Right lobe of liver (tissue), 6 donors: ENCODE results near the gene POR. TPM values are rescaled to one million over a fixed set of nuclear protein-coding genes. Genes with fewer than 3 reads are reported as not detected.

Source experiments
- ATAC-seq, 4 donors: fragments of 200-7000 bp; cut with Tn5 transposase; one replicate each; pipeline ENCODE4 v1.9.1; 2020; ENCODE audit warnings: mild to moderate bottlenecking in 4 of 4, moderate library complexity in 4 of 4
- DNase-seq, 3 donors: peaks; one replicate each; pipeline ENCODE4 v3.0.0-alpha.2; 2020
- H3K27ac ChIP-seq, 3 donors: fragments of 200-600 bp; one replicate each; pipeline ENCODE4 v1.8.0; 2022
- H3K27me3 ChIP-seq, 2 donors: fragments of 200-600 bp; one replicate each; pipeline ENCODE4 v1.8.0; 2022
- H3K36me3 ChIP-seq, 4 donors: fragments of 200-600 bp; sonication (generic) in 1 of 4; one replicate each; pipeline versions ENCODE4 v1.5.1 to v1.8.0; 2017 to 2022; ENCODE audit warnings: control low read depth in 1 of 4
- H3K4me1 ChIP-seq, 4 donors: fragments of 200-600 bp; sonication (generic) in 1 of 4; one replicate each; pipeline versions ENCODE4 v1.5.1 to v1.8.0; 2017 to 2022; ENCODE audit warnings: control low read depth in 1 of 4
- H3K4me3 ChIP-seq, 3 donors: fragments of 200-600 bp; one replicate each; pipeline ENCODE4 v1.8.0; 2022
- H3K9me3 ChIP-seq, 4 donors: fragments of 200-600 bp; sonication (generic) in 1 of 4; one replicate each; pipeline versions ENCODE4 v1.5.1 to v1.8.0; 2017 to 2022; ENCODE audit warnings: control low read depth in 1 of 4
- CTCF ChIP-seq, 4 donors: fragments of 200-600 bp in 3 of 4; fragments of 450-650 bp in 1 of 4; IDR thresholded peaks; one replicate each; pipeline versions ENCODE4 v1.5.1 to v1.8.0; 2016 to 2022; ENCODE audit warnings: antibody characterized with exemption in 4 of 4, mild to moderate bottlenecking in 2 of 4
- POLR2A ChIP-seq: fragments of 450-650 bp; IDR thresholded peaks from one replicate; pipeline ENCODE4 v1.6.1; 2017; ENCODE audit warnings: antibody characterized with exemption, mild to moderate bottlenecking
- WGBS: methylation state at CpG from one replicate; pipeline ENCODE4 v1.1.6; 2018; ENCODE audit warnings: low coverage, low lambda C conversion rate; ENCODE audit not compliant: insufficient coverage; ENCODE audit errors: missing lambda C conversion rate; 5-methylcytosine and 5-hydroxymethylcytosine counted together
- intact Hi-C, 2 donors: fragments of 100-400 bp; cut with DNase I; formaldehyde crosslinking; loops; one replicate each; pipeline versions ENCODE4 v1.11.2 to v1.14.1; 2022
- total RNA-seq, 6 experiments: library from RNA; depleted of rRNA in 2 of 6; stranded (reverse); fragments of >200 nt in 2 of 6; fragmentation: NEBNext Ultra II Directional in 3 of 6; extraction: Animal tissue kit (Norgen Biotek cat#: 25700) in 3 of 6; gene quantifications; one replicate each; pipeline versions ENCODE4 v1.1.0 to v1.2.4, GENCODE V29; 2016 to 2023
- donor health status: DM: no; HTN: yes; CAD: no.
- donor health status: DM: no; HTN: no; CAD: no.
- donor health status: DM: no; HTN: no; CAD: no.
- donor health status: DM: no; HTN: yes; CAD: no.
- donor health status: DM: no; HTN: yes; CAD: no.

POR gene
- total RNA-seq, 6 experiments from 2014 or later: 370 to 1,042 (median 725) TPM

- ATAC-seq (peak in 1 of 4 donors; percentile 3), DNase-seq (no peak)
- H3K27ac ChIP-seq: peak overlapping the region; percentile 15 to 96 (median 57)
- no peak overlapping the region for H3K4me3 ChIP-seq
- 49% methylated on average over 13 of the region's 15 CpGs for WGBS
- H3K36me3 ChIP-seq: peaks cover 0 to 39% (median 13%) of the 10 kb centered on the region in 4 donors
- H3K4me1 ChIP-seq: peaks cover 0 to 80% (median 20%) of the 10 kb centered on the region in 4 donors
- no peaks in the 10 kb centered on the region for H3K27me3 ChIP-seq
- no peaks in the 10 kb centered on the region for H3K9me3 ChIP-seq
- TF ChIP-seq POLR2A (no peak), CTCF (IDR thresholded peaks at IDR 0.05) (no peak)
- intact Hi-C loops: no loop called here
Measured at GRCh38 chr7:75950111-75950681, 35.2 kb downstream of the POR start.

GRCh38 chr7:75951506-75951905, 36.6 kb downstream of the POR start:
- Histone ChIP-seq H3K27ac (peak overlapping the region; percentile 15 to 96 (median 57)), H3K9me3 (no peaks in the 10 kb centered on the region), H3K36me3 (peaks cover 0 to 52% (median 22%) of the 10 kb centered on the region in 4 donors), H3K4me3 (no peak overlapping the region), H3K27me3 (no peaks in the 10 kb centered on the region), H3K4me1 (peaks cover 0 to 80% (median 16%) of the 10 kb centered on the region in 4 donors)
- peak; percentile 35 to 77 (median 45) for ATAC-seq
- intact Hi-C loops: no loop called here
- 0% methylated on average over 2 of the region's 5 CpGs for WGBS
- no peak for TF ChIP-seq POLR2A
- DNase-seq: peak in 1 of 3 donors; percentile 72

GRCh38 chr7:75953431-75953830, 38.5 kb downstream of the POR start:
- TF ChIP-seq CTCF (IDR thresholded peaks at IDR 0.05) (no peak), POLR2A (no peak)
- intact Hi-C loops: no loop called here
- DNase-seq (no peak), ATAC-seq (no peak)
- Histone ChIP-seq H3K27ac (peak overlapping the region; percentile 40 to 81 (median 43)), H3K9me3 (no peaks in the 10 kb centered on the region), H3K4me3 (no peak overlapping the region), H3K36me3 (peaks cover 0 to 53% (median 28%) of the 10 kb centered on the region in 4 donors), H3K4me1 (peaks cover 0 to 74% (median 13%) of the 10 kb centered on the region in 4 donors), H3K27me3 (no peaks in the 10 kb centered on the region)
- 80% methylated on average over 4 of the region's 7 CpGs for WGBS

GRCh38 chr7:75953931-75954330, 39.0 kb downstream of the POR start:
- Histone ChIP-seq H3K27ac (peak overlapping the region; percentile 40 to 81 (median 43)), H3K27me3 (no peaks in the 10 kb centered on the region), H3K4me1 (peaks cover 0 to 74% (median 16%) of the 10 kb centered on the region in 4 donors), H3K9me3 (no peaks in the 10 kb centered on the region), H3K4me3 (no peak overlapping the region), H3K36me3 (peaks cover 0 to 57% (median 30%) of the 10 kb centered on the region in 4 donors)
- peak in 1 of 4 donors; percentile 3 for ATAC-seq
- intact Hi-C loops: no loop called here
- no peak for DNase-seq
- TF ChIP-seq POLR2A (no peak), CTCF (IDR thresholded peaks at IDR 0.05) (no peak)
- 83% methylated on average over 10 of the region's 11 CpGs for WGBS

- H3K27ac ChIP-seq: peak overlapping the region; percentile 62 to 81 (median 71)
- ATAC-seq (peak in 1 of 4 donors; percentile 1), DNase-seq (no peak)
- no peaks in the 10 kb centered on the region for H3K9me3 ChIP-seq
- no peak overlapping the region for H3K4me3 ChIP-seq
- intact Hi-C loops: no loop called here
- no peaks in the 10 kb centered on the region for H3K27me3 ChIP-seq
- 98% methylated on average over 4 of the region's 12 CpGs for WGBS
- H3K4me1 ChIP-seq: peaks cover 0 to 73% (median 16%) of the 10 kb centered on the region in 4 donors
- TF ChIP-seq POLR2A: no peak
- TF ChIP-seq CTCF (IDR thresholded peaks at IDR 0.05): no peak
- peaks cover 0 to 72% (median 33%) of the 10 kb centered on the region in 4 donors for H3K36me3 ChIP-seq
Measured at GRCh38 chr7:75955331-75955955, 40.5 kb downstream of the POR start.
